Suppressor macrophage treated with lipopolysaccharide for 4 hours (primary cell): ENCODE data around the gene TLR8.

Source experiments
- DNase-seq: peaks from one replicate; pipeline ENCODE4 v3.0.0-alpha.2; 2020

The TLR8 gene

DNA sequence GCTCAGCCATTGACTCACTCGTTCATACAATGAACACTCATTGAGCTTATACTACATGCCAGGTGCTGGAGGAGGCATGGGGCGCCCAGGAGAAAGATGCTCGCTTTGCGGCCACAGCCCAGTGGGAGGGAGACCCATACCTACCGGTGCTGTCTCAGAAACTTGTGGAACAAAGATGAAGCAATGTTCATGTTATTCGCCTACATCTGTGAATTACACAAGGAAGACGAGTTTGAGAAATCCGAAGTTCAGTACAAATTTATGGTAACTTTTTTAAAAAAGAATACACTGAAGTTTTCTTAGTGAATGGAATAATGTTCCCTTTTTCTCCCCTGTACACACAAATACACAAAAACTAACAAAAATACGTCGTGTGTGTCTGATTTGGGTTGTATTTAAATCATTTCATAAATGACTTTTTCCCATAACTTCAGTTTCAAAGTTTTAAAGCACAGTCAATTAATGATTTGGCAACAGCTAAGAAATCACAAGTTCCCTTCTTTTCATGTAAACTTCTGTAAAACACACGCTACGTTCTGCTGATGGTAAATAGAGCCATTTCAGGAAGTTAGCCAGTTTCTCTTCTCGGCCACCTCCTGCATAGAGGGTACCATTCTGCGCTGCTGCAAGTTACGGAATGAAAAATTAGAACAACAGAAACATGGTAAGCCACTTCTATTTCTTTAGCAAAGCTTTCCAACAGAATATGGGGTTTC, at the start of gene TLR8:
TSS of gene TLR8 (plus strand) at position 575 of the 716 bp plus-strand sequence. CDS start at position 662, 87 bp downstream.
- DNase-seq, result peak; percentile 73

DNA sequence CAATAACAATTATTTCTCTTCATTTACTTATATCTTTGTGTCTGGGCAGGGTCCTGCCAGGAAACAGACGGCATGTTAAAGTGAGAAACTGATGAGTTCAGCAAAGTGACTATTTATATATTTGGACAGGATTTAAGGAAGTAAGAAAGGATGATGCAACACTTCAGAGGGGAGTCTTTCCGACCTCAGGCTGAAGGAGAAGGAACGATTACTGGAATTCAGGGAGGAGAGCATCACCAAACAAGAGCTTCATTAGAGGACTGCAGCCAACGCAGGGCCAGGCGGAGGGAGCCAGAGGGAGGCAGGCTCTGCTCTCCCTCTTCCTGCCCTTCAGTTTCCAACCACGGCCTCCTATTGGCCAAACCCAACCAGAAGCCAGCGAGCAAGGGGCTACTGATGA, 41.1 kb upstream of the TLR8 start:
- peak; percentile 61 for DNase-seq

DNA sequence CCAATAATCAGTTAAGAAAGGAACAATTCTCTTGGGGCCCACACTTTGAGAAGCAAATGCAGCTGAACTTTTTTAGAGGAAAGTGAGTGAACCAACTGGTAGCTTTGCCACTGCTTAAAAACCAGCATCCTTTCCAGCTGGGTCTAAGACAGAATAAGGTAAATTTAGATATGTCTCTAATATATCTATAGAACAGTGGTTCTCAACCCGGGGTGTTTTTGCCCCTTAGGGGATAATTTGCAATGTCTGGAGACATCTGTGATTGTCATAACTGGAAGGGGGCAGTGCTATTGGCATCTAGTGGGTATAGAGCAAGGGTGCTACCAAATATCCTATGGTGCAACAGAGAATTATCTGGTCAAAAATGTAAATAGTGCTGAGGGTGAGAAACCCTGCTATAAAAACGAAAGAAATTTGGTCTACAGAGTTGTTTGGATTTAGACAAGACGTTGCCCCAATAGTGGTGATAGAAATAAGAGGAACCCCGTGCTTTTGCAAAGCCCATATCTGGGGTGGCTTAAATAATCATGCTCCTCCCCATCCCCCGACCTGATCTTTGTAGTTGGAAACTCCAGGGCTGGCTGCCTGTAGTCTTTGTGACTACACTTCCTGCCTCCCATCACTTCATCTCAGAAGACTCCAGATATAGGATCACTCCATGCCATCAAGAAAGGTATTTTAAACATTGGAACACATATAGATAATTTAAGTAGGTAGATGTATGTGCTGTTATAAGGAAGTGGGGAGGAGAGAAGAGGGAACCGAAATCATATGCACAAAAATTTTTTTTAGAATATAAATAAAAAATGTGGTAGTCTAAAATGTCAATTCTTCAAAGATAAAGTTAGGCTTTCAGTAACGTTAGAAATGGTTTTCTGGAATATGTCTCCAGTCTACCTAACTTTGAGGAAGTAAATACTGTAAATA, 39.7 kb upstream of the TLR8 start, which contains the start of gene TLR7:
TSS of gene TLR7 (plus strand) at position 622 of the 927 bp plus-strand sequence. CDS start 507 bp downstream, outside the sequence.
- DNase-seq, result peak; percentile 37

DNA sequence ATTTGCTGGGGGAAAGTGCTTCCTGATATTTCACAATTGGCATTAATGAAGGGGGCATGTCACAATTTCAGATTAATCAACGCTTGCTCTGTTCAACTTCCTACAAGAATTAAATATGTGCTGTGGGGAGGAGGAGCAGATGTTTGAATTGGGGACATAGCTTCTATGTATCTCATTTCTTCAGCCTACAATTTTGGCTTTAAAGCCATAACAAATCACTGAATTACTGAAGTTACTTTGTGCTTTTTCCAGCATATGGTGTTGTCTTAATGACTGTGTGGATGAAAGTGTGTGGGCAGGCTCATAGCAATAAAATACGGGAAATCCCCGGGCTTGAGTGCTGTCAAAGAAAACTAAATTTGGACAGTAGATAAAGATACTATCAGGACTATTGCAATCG, 38.7 kb upstream of the TLR8 start:
- DNase-seq, result peak; percentile 42

DNA sequence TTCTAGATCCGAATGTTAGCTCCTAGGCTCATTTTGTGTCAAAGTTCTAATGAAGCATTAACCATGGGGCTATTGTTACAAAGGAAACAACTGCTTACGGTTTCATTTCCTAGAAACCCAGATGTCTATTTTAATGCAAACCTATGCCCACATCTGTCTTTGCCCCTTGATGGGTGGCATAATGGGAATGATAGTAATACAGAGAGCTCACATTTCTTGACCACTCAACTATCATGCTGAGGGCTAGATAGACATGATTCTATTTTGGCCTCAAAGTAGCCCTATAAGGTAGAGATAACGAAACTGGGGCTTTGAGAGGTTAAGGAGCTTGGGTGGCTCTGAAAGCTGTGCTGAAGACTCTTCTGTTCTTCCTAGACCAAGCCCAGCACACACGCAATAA, 37.7 kb upstream of the TLR8 start:
- DNase-seq, result no peak

DNA sequence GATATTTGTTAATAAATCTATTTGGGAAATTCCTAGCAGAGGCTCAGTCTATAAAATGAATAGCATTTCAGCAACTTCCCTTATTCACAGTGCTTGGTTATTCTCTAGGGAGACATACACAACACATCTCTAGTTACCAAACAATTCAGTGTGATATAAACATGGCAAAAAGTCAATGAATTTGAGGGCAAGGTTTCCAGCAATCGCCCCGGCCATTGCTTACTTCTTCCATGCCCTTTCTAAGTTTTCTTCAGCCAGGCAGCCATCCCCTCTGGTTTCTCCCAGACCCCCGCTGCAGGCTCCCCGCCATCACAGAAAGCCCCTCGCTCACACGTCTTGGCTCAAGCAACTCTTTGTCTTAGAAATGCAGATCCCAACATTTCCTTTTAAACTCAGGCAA, 35.2 kb upstream of the TLR8 start:
- peak; percentile 31 for DNase-seq

DNA sequence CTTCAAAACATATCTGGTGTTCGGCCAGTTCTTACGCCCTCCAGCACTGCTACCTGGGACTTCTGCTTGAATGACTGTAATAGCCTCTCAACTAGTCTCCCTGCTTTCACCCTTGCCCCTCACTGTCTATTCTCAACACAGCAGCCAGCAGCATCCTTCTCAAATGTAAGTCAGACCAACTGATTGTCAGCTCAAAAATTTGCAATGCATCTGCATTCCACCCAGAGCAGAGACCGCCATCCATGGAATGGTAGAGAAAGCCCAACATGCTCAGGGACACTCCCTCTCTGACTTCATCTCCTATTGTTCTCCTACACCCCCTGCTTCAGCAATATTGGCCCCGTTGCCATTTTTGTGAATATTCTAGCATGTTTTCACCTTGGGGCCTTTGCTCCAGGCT, 33.7 kb upstream of the TLR8 start:
- no peak for DNase-seq

DNA sequence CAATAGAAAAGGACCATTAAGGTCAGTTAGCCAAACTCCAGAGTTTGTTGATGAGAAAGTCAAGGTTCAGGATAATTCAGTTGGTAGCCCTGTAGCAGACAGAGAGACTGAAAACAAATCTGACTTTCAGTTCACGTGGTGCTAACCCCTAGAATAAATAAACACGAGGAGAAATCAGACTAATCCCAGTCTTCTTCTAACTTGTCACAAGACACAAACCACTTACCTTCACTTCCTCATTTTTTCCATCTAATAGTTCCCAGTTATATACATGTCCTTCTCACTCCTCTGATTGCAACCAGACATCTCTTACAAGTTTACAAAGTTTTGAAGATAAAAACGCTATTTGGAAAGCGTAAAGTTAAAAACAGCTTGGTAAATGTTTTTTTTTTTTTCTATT, 31.8 kb upstream of the TLR8 start:
- DNase-seq, result peak; percentile 56

DNA sequence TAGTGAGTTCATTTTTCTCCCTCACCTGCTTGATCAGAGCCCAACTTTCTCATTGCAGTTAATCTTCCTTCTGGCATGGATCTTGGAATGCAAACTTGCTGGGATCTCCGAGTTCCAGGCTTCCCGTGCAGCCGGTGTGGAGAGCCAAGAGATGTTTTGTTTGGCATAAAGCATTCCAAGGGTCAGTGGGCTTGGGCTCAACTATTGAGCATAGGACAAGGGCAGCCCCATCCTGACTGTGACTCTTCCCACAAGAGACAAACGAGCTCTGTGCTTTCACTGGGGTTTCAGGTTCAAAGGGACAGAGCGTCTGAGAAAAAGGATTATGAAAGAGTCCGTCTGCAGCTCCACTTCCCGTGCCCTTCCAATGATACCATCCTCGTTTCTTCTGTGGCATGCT, 29.0 kb upstream of the TLR8 start:
- no peak for DNase-seq

DNA sequence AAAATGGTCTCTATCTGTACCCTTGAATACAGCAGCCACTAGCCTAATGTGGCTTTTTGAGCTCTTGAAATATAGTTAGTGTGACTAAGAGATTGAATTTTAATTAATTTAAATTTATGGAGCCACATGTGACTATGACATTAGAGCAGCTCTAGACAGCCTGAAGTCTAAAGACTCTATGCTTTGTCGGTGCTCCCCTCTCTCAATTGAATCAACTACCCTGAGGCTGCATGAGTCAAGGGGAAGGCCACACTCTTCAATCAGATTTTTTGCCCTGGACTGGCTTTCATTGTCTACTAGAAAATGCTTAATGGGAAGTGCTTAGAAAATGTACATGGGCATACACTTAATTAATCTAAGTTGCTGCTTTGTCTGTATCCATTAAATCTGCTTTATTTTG, 27.9 kb upstream of the TLR8 start:
- no peak for DNase-seq

DNA sequence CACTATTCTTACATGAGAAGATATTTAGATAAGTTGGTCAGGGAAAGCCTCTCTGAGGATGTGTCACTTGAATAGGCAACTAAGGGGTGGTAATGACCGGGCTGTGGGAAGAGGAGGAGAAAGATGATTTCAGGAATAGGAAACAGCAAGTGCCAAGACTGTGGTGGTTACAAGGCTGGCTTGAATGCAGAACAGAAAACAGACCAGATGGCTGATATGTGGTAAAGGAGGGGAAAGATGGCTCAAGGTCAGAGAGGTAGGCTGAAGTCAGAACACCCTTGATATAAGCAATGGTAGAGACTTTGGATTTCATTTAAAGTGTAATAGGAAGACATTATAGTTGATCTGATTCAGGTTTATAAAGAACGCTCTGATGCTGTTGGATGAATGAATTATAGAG, 24.5 kb upstream of the TLR8 start:
- no peak for DNase-seq

DNA sequence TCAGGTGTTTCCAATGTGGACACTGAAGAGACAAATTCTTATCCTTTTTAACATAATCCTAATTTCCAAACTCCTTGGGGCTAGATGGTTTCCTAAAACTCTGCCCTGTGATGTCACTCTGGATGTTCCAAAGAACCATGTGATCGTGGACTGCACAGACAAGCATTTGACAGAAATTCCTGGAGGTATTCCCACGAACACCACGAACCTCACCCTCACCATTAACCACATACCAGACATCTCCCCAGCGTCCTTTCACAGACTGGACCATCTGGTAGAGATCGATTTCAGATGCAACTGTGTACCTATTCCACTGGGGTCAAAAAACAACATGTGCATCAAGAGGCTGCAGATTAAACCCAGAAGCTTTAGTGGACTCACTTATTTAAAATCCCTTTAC, 20.9 kb upstream of the TLR8 start:
- no peak for DNase-seq

DNA sequence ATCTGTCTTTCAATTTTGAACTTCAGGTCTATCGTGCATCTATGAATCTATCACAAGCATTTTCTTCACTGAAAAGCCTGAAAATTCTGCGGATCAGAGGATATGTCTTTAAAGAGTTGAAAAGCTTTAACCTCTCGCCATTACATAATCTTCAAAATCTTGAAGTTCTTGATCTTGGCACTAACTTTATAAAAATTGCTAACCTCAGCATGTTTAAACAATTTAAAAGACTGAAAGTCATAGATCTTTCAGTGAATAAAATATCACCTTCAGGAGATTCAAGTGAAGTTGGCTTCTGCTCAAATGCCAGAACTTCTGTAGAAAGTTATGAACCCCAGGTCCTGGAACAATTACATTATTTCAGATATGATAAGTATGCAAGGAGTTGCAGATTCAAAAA, 19.9 kb upstream of the TLR8 start:
- no peak for DNase-seq

DNA sequence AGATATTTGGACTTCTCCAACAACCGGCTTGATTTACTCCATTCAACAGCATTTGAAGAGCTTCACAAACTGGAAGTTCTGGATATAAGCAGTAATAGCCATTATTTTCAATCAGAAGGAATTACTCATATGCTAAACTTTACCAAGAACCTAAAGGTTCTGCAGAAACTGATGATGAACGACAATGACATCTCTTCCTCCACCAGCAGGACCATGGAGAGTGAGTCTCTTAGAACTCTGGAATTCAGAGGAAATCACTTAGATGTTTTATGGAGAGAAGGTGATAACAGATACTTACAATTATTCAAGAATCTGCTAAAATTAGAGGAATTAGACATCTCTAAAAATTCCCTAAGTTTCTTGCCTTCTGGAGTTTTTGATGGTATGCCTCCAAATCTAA, 19.3 kb upstream of the TLR8 start:
- DNase-seq, result no peak

DNA sequence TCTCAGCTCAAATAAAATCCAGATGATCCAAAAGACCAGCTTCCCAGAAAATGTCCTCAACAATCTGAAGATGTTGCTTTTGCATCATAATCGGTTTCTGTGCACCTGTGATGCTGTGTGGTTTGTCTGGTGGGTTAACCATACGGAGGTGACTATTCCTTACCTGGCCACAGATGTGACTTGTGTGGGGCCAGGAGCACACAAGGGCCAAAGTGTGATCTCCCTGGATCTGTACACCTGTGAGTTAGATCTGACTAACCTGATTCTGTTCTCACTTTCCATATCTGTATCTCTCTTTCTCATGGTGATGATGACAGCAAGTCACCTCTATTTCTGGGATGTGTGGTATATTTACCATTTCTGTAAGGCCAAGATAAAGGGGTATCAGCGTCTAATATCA, 18.7 kb upstream of the TLR8 start:
- DNase-seq, result no peak

DNA sequence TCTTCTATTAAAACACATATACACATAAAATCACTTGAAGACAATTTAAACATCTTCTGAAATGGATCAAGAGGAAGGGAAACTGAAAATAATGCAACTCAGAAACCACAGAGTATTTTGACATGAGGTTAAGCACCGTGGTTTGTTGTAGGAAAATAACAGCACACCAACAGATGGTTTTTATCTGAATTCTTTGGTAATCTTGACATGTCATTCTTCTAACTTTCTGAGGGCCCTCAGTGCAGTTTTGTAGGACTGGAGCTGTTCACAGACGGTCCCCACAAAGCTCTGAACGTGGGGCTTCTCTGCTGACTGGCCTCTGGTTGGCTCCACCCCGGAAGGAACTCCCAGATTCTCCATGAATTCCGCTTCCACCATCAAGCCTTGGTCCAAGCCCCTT, 16.0 kb upstream of the TLR8 start:
- DNase-seq, result peak; percentile 60

DNA sequence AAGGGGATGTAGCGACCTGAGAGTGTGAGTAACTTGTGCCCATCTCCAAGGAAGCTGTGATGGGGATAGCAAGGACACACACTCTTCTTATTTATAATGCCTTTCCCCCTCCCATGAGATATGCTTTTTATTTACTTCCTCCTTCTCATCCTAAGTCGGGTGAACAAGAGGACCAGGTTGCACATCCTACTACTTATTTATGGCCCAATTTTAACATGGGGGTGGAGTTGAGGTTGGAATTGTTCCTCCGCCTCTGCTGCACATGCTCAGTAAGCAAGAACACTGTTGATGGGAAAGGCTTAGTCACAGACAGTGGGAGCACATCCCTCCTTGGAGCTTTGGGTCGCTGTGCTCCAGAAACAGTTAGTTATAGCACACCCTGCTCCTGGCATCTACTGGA, 15.2 kb upstream of the TLR8 start:
- no peak for DNase-seq

DNA sequence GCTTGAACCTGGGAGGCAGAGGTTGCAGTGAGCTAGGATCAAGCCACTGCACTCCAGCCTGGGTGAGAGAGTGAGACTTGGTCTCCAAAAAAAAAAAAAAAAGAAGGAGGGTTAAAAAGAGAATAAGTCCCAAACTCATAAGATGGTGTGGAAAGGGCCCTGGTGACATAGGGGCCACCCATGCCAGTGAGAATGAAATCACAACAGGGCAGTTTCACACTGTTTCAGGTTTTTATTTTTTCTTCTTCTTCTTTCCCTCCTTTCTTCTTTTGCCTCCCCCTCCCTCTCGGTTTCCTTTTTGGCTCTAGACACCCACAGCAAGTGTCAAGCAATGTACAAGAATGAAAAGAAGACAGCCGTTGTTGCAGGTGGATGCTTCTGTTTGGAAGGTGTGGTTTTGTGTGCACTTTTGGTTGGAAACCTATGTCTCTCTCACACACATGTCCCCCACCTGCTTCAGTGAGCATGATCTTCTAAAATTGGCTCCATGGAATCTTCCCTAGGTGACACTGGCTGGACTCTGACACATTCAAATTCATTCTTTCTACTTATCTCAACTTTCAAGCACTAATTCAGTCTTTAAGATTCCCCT, 14.4 kb upstream of the TLR8 start:
- no peak for DNase-seq

DNA sequence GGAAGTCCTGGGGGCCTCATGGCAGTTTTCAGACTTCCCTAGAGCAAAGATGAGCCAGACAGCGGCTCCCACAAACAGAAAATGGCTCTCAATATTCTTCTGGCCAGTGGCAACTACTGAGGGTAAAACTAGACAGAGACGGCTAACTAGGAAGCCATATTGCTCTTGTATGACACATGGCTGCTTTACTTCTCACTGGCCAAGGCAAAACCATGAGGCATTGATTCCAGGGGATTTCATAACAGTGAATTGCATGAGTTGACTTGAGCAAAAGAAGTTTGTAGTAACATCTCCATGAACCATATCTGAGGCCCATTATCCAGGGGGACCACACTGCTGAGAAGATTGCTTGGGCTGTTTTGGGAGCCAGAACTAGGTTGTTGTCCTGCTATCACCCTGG, 13.7 kb upstream of the TLR8 start:
- peak; percentile 50 for DNase-seq

DNA sequence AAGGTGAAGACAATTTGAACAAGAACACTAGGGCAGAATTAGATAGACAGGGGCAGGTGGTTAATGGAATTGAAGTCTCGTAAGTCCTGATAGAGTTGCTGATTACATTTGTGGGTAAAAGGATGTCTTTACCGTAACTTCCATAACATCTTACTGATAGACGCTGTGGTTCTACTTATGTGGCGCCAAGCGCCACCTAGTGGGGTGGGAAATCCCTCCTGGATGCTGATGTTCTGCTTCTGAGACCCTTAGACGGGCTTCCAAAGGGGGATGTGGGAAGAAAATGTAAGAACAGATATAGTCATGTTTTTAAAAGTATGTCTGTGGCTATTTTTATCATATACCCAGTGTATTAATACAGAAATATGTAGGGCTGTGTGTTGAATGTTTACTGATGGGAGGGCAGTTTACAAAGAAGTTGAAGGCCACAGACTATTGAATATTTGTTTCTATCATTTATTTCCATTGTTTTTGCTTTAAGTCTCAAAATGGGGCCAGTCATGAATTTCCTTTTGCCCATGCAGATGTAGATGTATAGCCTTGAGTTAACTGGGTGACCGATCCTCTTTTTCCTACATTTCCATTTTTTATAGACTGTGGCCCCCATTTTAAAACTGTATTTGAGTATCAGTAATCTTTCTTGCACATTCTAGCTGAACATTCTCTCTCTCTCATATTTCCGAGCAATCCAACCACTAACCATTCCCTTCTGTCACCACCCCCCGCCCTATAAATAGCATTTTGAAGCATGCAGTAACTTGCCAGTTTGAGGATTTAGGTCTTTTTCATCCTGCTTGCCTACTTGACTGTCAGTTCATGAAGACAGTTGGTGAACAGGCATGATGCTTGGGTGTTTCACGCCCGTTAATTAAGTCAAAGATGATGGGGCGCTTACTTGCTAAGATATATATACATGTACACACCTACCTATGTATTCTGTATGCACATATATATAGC, 12.1 kb upstream of the TLR8 start:
- peak; percentile 61 for DNase-seq

DNA sequence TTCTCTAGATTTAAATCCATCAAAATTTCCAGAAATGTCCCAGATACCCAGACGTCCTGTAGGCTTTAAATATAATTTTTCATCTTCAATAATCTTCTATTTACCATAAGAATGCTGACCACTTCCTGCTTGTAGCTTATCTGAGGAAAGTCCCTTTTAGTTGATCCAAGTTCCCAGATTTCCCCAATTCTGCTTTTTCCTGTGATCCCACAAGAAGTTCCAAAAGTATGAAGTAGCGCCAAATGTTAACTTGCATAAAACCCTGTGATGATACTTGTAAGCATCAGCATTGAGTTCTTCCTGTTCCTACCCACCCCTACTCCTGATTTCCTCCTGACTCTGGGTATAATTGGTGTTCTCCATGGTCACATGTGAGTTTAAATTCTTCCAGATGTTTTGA, 10.6 kb upstream of the TLR8 start:
- DNase-seq, result no peak

DNA sequence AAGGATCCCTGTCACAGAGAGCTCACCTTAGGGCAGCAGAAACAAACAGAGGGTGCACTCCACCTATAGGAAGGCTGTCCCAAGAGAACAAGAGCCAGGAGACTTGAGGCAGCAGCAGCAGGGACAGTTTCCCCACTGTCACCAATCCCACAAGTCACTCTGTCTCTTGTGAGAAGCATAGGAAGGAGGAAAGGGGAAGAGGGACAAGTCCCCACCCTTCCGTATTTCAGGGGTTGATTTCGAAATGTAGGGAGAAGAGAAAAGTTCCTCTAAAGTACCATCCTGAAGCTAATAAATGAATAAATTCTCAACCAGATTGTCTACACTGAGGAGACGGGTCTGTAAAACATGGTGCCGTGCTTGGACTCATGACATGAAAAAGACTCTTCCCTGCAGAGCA, 9.5 kb upstream of the TLR8 start:
- DNase-seq, result peak; percentile 61

DNA sequence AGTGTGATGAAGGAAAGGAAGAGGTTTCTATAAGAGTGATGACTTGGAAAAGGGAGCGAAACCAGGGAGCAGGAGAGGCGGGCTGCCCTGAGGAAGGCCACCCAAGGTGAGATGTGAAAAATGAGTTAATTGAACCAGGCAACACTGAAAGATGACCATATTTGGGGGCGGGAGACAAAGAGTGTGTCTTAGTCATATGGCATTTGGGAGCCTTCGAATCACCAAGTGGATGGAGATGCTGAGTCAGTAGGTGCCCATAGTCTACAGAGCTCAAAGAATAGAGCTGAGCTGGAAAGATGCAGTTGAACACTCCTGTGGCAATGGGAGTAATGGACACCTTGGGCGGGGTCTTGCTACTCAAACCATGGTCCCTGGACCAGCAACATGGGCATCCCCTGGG, 8.3 kb upstream of the TLR8 start:
- DNase-seq, result no peak
